GOT3 (cell line): ENCODE measurements around the gene ZNF785.
"Not testable (repeated sequence)": the region's sequence is repeated elsewhere in the genome, so short reads cannot be mapped to it uniquely, and the experiment has no call there.

Experiments
- DNase-seq: peaks from one replicate; lab custom pipeline; 2025; ENCODE audit warnings: mixed read lengths; lab: John Stamatoyannopoulos, UW

ZNF785 gene

GRCh38 chr16:30602616-30603277 is 17.2 kb upstream of the ZNF785 start:
- no peak for DNase-seq

- no peak for DNase-seq
These were observed 16.5 kb upstream of the ZNF785 start for GRCh38 chr16:30601966-30602365.

- no peak for DNase-seq
These were observed 15.4 kb upstream of the ZNF785 start for GRCh38 chr16:30600929-30601328.

- DNase-seq = no peak
These were observed 14.7 kb upstream of the ZNF785 start for GRCh38 chr16:30600215-30600614.

- DNase-seq = no peak
These were observed 7.4 kb upstream of the ZNF785 start for GRCh38 chr16:30592871-30593270.

- not testable (repeated sequence) for DNase-seq
These were observed 5.4 kb upstream of the ZNF785 start for GRCh38 chr16:30590869-30591268.

GRCh38 chr16:30589582-30589981 is 4.1 kb upstream of the ZNF785 start:
- not testable (repeated sequence) for DNase-seq

GRCh38 chr16:30588651-30589050 is 3.2 kb upstream of the ZNF785 start:
- DNase-seq = no peak

- no peak for DNase-seq
These were observed 486 bp downstream of the ZNF785 start for GRCh38 chr16:30585022-30585399.

GRCh38 chr16:30582611-30583340 is 2.7 kb downstream of the ZNF785 start:
- no peak for DNase-seq

- no peak for DNase-seq
These were observed 4.0 kb downstream of the ZNF785 start for GRCh38 chr16:30581457-30581856.

- DNase-seq = no peak
These were observed 10.8 kb downstream of the ZNF785 start for GRCh38 chr16:30574678-30575077.

- DNase-seq = peak; percentile 68
These were observed 13.8 kb downstream of the ZNF785 start, which contains the start of gene ZNF688 for GRCh38 chr16:30571445-30572322. Gene ZNF688 (minus strand): TSS chr16:30571714. CDS start chr16:30571629, 85 bp downstream.

- DNase-seq = no peak
These were observed 14.7 kb downstream of the ZNF785 start for GRCh38 chr16:30570636-30571444.

GRCh38 chr16:30569746-30570635 is 15.5 kb downstream of the ZNF785 start:
- DNase-seq = no peak

GRCh38 chr16:30569281-30569680 is 16.2 kb downstream of the ZNF785 start:
- DNase-seq = no peak

- DNase-seq = no peak
These were observed 17.4 kb downstream of the ZNF785 start for GRCh38 chr16:30567991-30568638.

- DNase-seq = no peak
These were observed 18.1 kb downstream of the ZNF785 start for GRCh38 chr16:30567160-30567990.

- no peak for DNase-seq
These were observed 19.0 kb downstream of the ZNF785 start for GRCh38 chr16:30566531-30566930.
